Brain microvascular endothelial cell (primary cell): Measurements from ENCODE around the gene CLSTN1.

Source experiments
- DNase-seq: peaks from one replicate; pipeline ENCODE4 v3.0.0-alpha.2; 2020
- H3K27ac ChIP-seq: fragments of 250-450 bp; sonication (Bioruptor Pico); 2 replicates; pipeline ENCODE4 v1.5.1; 2020; ENCODE audit warnings: mild to moderate bottlenecking, moderate library complexity
- H3K27me3 ChIP-seq: fragments of 250-450 bp; sonication (Bioruptor Pico); replicated peaks from 2 replicates; pipeline ENCODE4 v1.5.1; 2020; ENCODE audit warnings: mild to moderate bottlenecking
- H3K36me3 ChIP-seq: fragments of 250-450 bp; sonication (Bioruptor Pico); replicated peaks from 2 replicates; pipeline ENCODE4 v1.5.1; 2020; ENCODE audit warnings: mild to moderate bottlenecking
- H3K4me3 ChIP-seq: 2 replicates; pipeline ENCODE4 v1.5.1; 2011; ENCODE audit warnings: low read depth, mild to moderate bottlenecking, control low read depth, low read length, moderate library complexity
- CTCF ChIP-seq: IDR thresholded peaks from 2 replicates; pipeline ENCODE4 v1.5.1; 2011; ENCODE audit warnings: low read depth, mild to moderate bottlenecking, moderate library complexity, low read length, control low read depth, inconsistent platforms; ENCODE audit errors: missing control alignments
- in situ Hi-C: cut with HindIII; loops from 2 replicates; pipeline ENCODE4 v1.10.0; 2017; ENCODE audit warnings: low sequenced_read_pairs, low pct_ligation_motif_present

Gene CLSTN1

DNA sequence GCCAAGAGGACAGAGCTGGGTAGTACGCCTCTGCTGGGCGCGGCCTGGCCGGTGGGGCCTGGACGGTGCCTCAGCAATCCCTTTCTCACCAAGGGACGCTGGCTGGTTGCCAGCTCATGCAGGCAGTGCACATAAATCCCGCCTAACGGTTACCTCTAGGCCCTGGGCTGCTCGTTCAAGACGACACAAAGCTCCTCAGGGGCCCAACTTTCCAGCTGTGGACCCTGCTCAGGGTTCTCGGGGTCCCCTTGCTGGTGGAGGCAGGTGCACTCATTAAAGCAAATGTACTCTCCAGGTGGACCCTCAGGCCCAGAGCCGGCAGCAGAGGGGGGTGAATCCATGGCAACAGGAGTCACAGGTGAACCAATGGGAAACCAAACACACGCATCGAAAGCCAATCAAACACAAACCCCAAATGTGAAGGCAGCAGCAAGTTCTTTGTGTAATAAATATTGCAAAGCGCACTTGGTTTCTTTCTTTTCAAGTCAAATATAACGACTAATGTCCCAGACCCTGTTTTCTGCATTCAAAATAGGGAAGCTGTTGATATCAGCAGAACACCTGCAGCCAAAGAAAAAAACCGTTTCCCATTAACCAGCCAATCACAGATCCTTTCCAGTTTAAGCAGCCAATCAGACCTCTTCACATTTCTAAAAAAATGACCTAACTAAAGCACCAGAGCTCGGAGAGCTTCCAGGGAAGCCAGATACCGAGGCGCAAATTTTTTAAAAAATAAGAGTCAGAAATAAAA is 26.1 kb upstream of the CLSTN1 start:
- no peak for TF ChIP-seq CTCF
- H3K27ac ChIP-seq: no peak overlapping the region

DNA sequence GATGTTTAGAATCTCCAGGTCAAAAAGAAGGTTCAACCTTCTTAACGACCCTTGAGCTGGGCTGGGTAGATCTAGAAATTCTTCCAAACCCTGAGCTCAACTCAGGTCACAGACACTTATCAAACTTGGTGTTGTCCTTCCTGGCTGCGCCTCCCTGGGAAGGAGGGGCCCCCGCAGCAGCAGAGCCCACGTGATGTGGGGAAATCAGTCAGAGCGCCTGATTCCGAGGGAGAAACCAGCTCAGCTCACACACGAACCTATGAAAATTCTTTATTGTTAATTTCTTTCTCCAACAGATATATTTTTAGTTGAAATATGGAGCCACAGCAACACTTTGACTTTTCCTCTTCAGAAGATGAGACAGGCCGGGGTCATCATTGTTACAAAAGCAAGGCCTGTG is 24.3 kb upstream of the CLSTN1 start:
- in situ Hi-C loops: no loop called here
- Histone ChIP-seq H3K36me3 (no peaks in the 10 kb centered on the region), H3K4me3 (no peak overlapping the region), H3K27ac (no peak overlapping the region), H3K27me3 (no peaks in the 10 kb centered on the region)
- TF ChIP-seq CTCF: no peak
- no peak for DNase-seq

More for the DNA sequence above, 26.1 kb upstream of the CLSTN1 start:
- no peaks in the 10 kb centered on the region for H3K27me3 ChIP-seq
- H3K4me3 ChIP-seq: no peak overlapping the region
- in situ Hi-C loops: no loop called here
- DNase-seq: no peak
- H3K36me3 ChIP-seq: no peaks in the 10 kb centered on the region

DNA sequence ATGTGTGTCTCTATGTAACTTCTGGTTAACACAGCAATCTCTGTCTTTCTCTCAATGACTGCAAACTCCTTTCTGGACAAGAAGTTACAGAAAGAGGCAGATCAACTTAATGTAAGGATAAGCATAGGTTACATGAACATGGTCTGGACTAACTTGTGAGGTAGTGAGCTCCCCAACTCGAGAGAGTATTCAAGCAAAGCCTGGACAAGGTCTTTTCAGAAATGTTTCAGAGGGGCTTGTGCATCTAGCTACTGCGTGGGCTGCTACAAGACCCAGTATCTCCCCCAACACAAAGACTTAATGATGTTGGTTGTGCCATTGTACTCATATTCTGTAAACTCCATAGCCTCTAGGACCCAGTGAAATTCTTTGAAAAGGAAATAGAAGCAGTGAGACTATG is 23.5 kb upstream of the CLSTN1 start:
- Histone ChIP-seq H3K36me3 (no peaks in the 10 kb centered on the region), H3K27me3 (no peaks in the 10 kb centered on the region), H3K27ac (no peak overlapping the region), H3K4me3 (no peak overlapping the region)
- no peak for DNase-seq
- TF ChIP-seq CTCF: no peak
- in situ Hi-C loops: no loop called here

- no peak for TF ChIP-seq CTCF
- H3K27me3 ChIP-seq: no peaks in the 10 kb centered on the region
- DNase-seq: no peak
- no peak overlapping the region for H3K4me3 ChIP-seq
- in situ Hi-C loops: no loop called here
- no peaks in the 10 kb centered on the region for H3K36me3 ChIP-seq
- no peak overlapping the region for H3K27ac ChIP-seq
Observed at GRCh38 chr1:9846611-9847171, 22.9 kb upstream of the CLSTN1 start.

- Histone ChIP-seq H3K27me3 (no peaks in the 10 kb centered on the region), H3K36me3 (no peaks in the 10 kb centered on the region), H3K4me3 (no peak overlapping the region), H3K27ac (no peak overlapping the region)
- DNase-seq: no peak
- TF ChIP-seq CTCF: no peak
- in situ Hi-C loops: no loop called here
Observed at GRCh38 chr1:9845914-9846313, 22.1 kb upstream of the CLSTN1 start.
